Cerebellar cortex (tissue), 1 donor: Measurements from ENCODE around the gene PLEKHG5.
"Not testable (repeated sequence)": the region's sequence is repeated elsewhere in the genome, so short reads cannot be mapped to it uniquely, and the experiment has no call there.

Experiments
- DNase-seq: peaks from one replicate; pipeline ENCODE4 v3.0.0-alpha.2; 2015; ENCODE audit warnings: low spot score

The PLEKHG5 gene

GRCh38 chr1:6496890-6497214 lies 5.4 kb upstream of the PLEKHG5 start:
- no peak for DNase-seq

DNA sequence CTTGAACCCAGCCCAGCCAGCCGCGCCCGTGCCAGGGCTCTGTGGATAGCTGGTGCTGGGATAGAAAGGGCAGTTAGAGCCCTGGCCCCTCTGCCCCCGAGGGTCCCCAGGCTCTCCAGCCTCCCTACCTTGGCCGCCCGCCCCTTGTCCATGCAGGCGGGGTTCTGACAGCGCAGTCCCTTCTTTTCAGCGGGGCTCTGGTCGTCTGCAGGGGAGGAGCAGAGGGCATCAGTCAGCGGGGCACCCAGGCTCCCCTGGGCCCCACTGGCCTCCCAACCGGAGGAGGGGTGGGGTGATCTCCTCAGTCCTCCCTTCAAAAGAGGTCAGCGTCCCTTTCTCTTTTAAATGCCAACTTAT lies 4.9 kb upstream of the PLEKHG5 start:
- DNase-seq, result no peak

DNA sequence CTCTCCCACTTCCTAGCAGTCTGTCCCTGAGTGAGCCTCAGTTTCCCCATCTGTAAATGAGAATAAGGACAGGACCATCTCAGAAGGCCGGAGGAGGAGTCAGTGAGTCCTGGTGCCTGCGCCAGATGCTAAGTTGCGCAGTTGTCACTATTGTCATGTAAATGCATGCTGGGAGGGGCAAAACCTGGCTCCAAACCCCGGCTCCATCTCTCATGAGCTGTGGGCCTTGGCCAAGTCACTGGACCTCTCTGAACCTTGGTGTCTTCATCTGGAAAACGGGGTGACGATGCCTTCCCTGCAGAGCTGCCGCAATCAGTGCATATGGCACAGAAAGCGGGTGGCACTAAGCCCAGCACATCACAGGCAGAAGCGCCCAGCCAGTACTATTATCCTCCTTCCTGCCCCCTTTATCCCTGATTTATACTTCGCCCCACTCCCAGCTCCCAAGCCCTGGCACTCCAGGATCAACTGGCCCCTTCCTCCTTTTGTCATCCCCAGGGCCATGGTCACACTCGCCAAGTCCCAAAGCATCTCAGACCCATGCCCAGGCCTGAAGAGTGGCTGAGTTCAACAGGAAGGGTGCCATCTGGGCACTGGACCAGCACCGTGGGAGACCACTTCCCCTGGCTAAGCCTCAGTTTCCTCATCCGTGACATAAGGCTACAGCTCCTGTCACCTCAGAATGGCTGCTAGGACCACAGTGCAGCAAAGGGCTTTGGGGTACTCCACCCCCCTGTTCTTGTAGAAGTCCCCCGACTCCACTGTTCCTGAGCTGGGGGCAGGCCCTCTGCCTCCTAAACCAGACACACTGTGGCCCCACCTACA lies 4.3 kb upstream of the PLEKHG5 start:
- peak; percentile 84 for DNase-seq

GRCh38 chr1:6495041-6495441 lies 3.6 kb upstream of the PLEKHG5 start:
- peak; percentile 73 for DNase-seq

GRCh38 chr1:6494627-6495026 lies 3.2 kb upstream of the PLEKHG5 start:
- peak; percentile 43 for DNase-seq

DNA sequence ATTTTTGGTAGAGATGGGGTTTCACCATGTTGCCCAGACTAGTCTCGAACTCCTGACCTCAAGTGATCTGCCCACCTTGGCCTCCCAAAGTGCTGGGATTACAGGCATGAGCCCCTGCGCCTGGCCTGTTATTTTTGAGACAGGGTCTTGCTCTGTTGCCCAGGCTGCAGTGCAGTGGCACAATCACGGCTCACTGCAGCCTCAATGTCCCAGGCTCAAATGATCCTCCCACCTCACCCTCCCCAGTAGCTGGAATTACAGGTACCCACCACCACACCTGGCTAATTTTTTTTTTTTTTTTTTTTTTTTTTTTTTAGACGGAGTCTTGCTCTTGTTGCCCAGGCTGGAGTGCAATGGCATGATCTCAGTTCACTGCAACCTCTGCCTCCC lies 2.4 kb upstream of the PLEKHG5 start:
- not testable (repeated sequence) for DNase-seq

DNA sequence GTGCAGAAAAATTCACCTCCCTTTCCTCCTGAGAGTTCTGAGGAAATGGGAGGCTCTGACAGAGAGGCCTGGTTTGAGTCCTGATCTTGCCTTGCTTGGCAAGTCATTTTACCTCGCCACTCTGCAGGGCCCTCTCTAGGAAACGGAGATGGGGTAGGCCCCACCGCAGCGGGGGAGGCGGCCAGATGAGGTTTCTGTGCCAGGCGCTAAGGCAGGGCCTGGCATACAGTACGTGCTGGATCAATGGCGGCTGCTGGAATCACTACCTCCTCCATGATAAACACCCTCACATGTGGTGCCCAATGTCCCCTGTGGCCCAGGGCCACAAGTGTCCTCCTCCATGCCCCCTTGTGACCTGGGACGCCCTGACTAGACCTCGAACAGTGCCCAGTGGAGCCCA lies 499 bp upstream of the PLEKHG5 start:
- no peak for DNase-seq

DNA sequence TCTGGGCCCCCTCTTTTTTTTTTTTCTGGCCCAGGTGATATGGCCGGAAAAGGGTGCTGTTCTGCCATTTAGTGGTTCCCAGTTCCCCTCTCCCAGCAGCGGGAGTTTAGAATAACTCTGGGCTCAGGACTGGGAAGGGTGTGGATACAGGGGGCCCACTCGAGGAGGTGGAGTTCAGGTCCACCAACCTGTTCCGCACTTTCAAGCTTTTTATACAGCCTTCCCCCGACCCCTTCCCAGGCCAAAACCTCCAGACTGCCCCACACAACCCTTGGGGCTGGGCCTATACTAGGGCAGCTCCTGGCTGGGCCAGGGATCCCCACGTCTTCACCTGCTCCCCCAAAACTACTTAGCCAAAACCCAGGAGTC lies 402 bp downstream of the PLEKHG5 start:
- DNase-seq, result no peak

GRCh38 chr1:6490181-6491080 lies 1.0 kb downstream of the PLEKHG5 start:
- peak; percentile 81 for DNase-seq

GRCh38 chr1:6489799-6490180 lies 1.7 kb downstream of the PLEKHG5 start:
- DNase-seq, result peak; percentile 82

GRCh38 chr1:6489383-6489765 lies 2.1 kb downstream of the PLEKHG5 start:
- DNase-seq, result no peak

GRCh38 chr1:6488602-6489382 lies 2.7 kb downstream of the PLEKHG5 start:
- no peak for DNase-seq

DNA sequence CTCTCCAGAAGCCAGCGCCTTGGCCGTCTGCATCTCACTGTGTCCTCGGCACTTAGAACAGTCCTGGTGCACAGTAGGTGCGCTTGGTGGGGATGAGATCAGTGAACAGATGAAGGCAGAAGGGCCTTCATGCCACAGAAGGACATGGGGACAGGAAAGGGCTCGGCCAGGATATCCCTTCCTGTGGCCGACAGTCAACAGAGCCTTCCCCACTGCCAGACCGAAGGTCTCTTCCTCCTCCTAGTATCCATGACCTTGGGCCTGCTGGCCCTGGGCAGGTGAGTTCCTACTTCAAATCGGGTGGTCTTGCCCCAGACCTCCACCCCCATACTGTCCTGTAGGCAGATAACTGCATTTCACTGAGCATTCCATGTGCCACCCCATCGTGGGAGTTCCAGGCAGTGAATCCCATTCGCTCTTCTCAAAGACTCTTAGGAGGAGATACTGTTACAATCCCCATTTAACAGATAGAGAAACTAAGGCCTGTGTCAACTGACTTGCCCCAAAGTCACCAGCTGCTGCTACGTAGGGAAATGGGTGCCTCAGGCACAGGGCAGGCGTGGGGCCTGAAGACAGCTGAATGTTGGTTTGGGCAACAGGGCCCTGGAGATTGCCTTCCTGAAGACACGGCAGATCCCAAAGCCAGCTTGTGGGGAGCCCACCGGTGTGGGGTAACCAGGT lies 3.5 kb downstream of the PLEKHG5 start:
- DNase-seq, result no peak

- peak; percentile 92 for DNase-seq
Measured at GRCh38 chr1:6486433-6487011, 4.9 kb downstream of the PLEKHG5 start.

- DNase-seq, result no peak
Measured at GRCh38 chr1:6485168-6486101, 6.0 kb downstream of the PLEKHG5 start.

DNA sequence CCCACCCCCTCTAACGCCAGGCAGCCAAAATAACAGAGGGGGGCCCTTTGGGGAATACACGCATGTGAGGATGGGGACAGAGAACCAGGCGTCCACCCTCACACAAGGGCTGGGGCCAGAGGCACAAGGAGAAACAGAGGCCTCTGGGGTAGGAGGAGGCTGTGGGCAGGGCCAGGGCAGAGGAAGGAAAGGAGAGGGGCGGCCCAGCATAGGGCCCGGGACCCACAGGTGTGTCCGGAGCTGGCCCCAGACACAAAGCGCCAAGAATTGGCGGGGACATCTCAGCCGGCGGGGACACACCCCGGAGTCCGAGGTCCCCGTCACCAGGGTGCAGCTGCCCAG lies 6.7 kb downstream of the PLEKHG5 start:
- no peak for DNase-seq

GRCh38 chr1:6483761-6484117 lies 7.7 kb downstream of the PLEKHG5 start:
- no peak for DNase-seq

DNA sequence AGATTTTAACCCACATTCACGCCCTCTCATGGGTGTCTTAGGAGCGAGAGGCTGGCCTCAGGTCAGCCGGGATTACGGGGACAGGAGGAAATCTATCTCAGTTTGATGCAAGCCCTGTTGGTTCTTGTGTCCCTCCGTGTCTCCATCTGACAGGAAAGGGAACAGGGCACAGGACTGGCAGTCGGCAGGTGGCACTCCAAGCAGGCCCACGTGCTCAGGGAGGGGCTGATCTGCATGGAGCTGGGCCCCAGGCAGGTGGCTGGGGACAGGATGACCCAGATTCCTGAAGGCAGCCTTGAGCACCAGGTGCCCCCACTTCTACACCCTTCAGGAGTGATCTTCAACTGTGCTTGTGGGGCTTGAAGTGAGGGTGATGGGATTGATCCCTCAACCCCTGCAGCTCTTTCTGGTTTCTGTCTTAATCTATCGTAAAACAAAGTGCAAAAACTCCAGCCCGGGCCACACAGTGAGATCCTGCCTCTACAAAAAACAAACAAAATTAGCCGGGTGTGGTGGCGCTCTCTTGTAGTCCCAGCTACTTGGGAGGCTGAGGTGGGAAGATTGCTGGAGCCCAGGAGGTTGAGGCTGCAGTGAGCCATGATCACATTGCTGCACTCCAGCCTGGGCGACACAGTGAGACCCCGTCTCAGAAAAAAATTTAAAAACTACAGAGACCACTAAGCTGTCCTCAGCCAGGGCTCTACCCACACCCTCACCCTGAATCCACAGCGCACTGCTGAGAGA lies 8.3 kb downstream of the PLEKHG5 start:
- peak; percentile 98 for DNase-seq

- DNase-seq, result no peak
Measured at GRCh38 chr1:6481820-6482219, 9.6 kb downstream of the PLEKHG5 start.
